Activated T-helper 2 cell treated with anti-CD3 and anti-CD28 coated beads, Interferon-gamma antibody, Interleukin-2, Interleukin-4, amounts not matched to agents 10 μg/mL and 5 μg/mL and 100 μg/mL, durations not matched to agents 14 hours and 24 hours and 36 hours (primary cell): ENCODE data around the gene BTBD9. TPM values are rescaled to one million over a fixed set of nuclear protein-coding genes. Genes with fewer than 3 reads are reported as not detected.

Experiments used
- DNase-seq: peaks from one replicate; pipeline ENCODE4 v3.0.0; 2021; ENCODE audit warnings: low spot score
- H3K27ac Mint-ChIP-seq: one replicate; pipeline ENCODE4 v1.8.0; 2021; ENCODE audit warnings: mixed read lengths
- H3K27me3 Mint-ChIP-seq: one replicate; pipeline ENCODE4 v1.8.0; 2021; ENCODE audit warnings: low read depth, mixed read lengths
- H3K36me3 Mint-ChIP-seq: one replicate; pipeline ENCODE4 v1.8.0; 2021; ENCODE audit warnings: low read depth, mixed read lengths
- H3K4me1 Mint-ChIP-seq: one replicate; pipeline ENCODE4 v1.8.0; 2021; ENCODE audit warnings: low read depth, mixed read lengths
- H3K4me3 Mint-ChIP-seq: one replicate; pipeline ENCODE4 v1.8.0; 2021; ENCODE audit warnings: low read depth, mild to moderate bottlenecking, moderate library complexity, mixed read lengths
- H3K9me3 Mint-ChIP-seq: one replicate; pipeline ENCODE4 v1.8.0; 2021; ENCODE audit warnings: mixed read lengths
- intact Hi-C: fragments of 100-400 bp; cut with micrococcal nuclease; formaldehyde crosslinking; loops from one replicate; pipeline ENCODE4 v1.15.1; 2023
- total RNA-seq: library from RNA; stranded (reverse); gene quantifications from 2 replicates; pipeline ENCODE4 v1.2.3, GENCODE V29; 2022

Gene BTBD9
- total RNA-seq, 1 donor from 2014 or later, result 15.2 TPM

GRCh38 chr6:38503960-38504682 is 135.6 kb downstream of the BTBD9 start:
- Mint-ChIP-seq H3K27me3 (no peaks in the 10 kb centered on the region), H3K27ac (no peak overlapping the region), H3K4me3 (no peak overlapping the region), H3K9me3 (no peaks in the 10 kb centered on the region), H3K36me3 (no peaks in the 10 kb centered on the region), H3K4me1 (no peaks in the 10 kb centered on the region)
- DNase-seq, result no peak
- intact Hi-C loops, result no loop called here

- no peak overlapping the region for H3K27ac Mint-ChIP-seq
- no peaks in the 10 kb centered on the region for H3K9me3 Mint-ChIP-seq
- H3K4me1 Mint-ChIP-seq, result no peaks in the 10 kb centered on the region
- H3K4me3 Mint-ChIP-seq, result no peak overlapping the region
- H3K27me3 Mint-ChIP-seq, result no peaks in the 10 kb centered on the region
- no peak for DNase-seq
- no peaks in the 10 kb centered on the region for H3K36me3 Mint-ChIP-seq
- intact Hi-C loops, result no loop called here
Observed at GRCh38 chr6:38503032-38503773, 136.5 kb downstream of the BTBD9 start.

- Mint-ChIP-seq H3K4me3 (no peak overlapping the region), H3K27me3 (no peaks in the 10 kb centered on the region), H3K9me3 (no peaks in the 10 kb centered on the region), H3K27ac (no peak overlapping the region), H3K4me1 (no peaks in the 10 kb centered on the region), H3K36me3 (no peaks in the 10 kb centered on the region)
- intact Hi-C loops, result no loop called here
- DNase-seq, result no peak
Observed at GRCh38 chr6:38502423-38502822, 137.3 kb downstream of the BTBD9 start.

- H3K27me3 Mint-ChIP-seq, result no peaks in the 10 kb centered on the region
Observed at GRCh38 chr6:38501931-38502330, 137.8 kb downstream of the BTBD9 start.

GRCh38 chr6:38499529-38500096 is 140.1 kb downstream of the BTBD9 start:
- no peak overlapping the region for H3K4me3 Mint-ChIP-seq
- H3K4me1 Mint-ChIP-seq, result peaks cover 5% of the 10 kb centered on the region
- no peaks in the 10 kb centered on the region for H3K9me3 Mint-ChIP-seq
- H3K36me3 Mint-ChIP-seq, result no peaks in the 10 kb centered on the region
- no peak overlapping the region for H3K27ac Mint-ChIP-seq
- no peaks in the 10 kb centered on the region for H3K27me3 Mint-ChIP-seq
- DNase-seq, result no peak
- intact Hi-C loops, result loop anchor here (5.0 kb wide), 1 partner anchor 73 kb away; no protein-coding TSS in a partner anchor

More at GRCh38 chr6:38501931-38502330, 137.8 kb downstream of the BTBD9 start:
- intact Hi-C loops, result no loop called here
- Mint-ChIP-seq H3K27ac (no peak overlapping the region), H3K9me3 (no peaks in the 10 kb centered on the region), H3K36me3 (no peaks in the 10 kb centered on the region), H3K4me3 (no peak overlapping the region), H3K4me1 (no peaks in the 10 kb centered on the region)
- DNase-seq, result no peak

GRCh38 chr6:38498805-38499445 is 140.8 kb downstream of the BTBD9 start:
- intact Hi-C loops, result loop anchor here (5.0 kb wide), 1 partner anchor 73 kb away; no protein-coding TSS in a partner anchor
- no peaks in the 10 kb centered on the region for H3K36me3 Mint-ChIP-seq
- no peaks in the 10 kb centered on the region for H3K27me3 Mint-ChIP-seq
- DNase-seq, result no peak
- no peak overlapping the region for H3K4me3 Mint-ChIP-seq
- H3K27ac Mint-ChIP-seq, result no peak overlapping the region
- peaks cover 5% of the 10 kb centered on the region for H3K4me1 Mint-ChIP-seq
- no peaks in the 10 kb centered on the region for H3K9me3 Mint-ChIP-seq

GRCh38 chr6:38498085-38498484 is 141.6 kb downstream of the BTBD9 start:
- Mint-ChIP-seq H3K4me1 (peaks cover 5% of the 10 kb centered on the region), H3K36me3 (no peaks in the 10 kb centered on the region), H3K27ac (no peak overlapping the region), H3K27me3 (no peaks in the 10 kb centered on the region), H3K4me3 (no peak overlapping the region), H3K9me3 (no peaks in the 10 kb centered on the region)
- no peak for DNase-seq
- intact Hi-C loops, result loop anchor here (5.0 kb wide), 1 partner anchor 74 kb away; no protein-coding TSS in a partner anchor

GRCh38 chr6:38497546-38497945 is 142.2 kb downstream of the BTBD9 start:
- no peaks in the 10 kb centered on the region for H3K36me3 Mint-ChIP-seq
- no peaks in the 10 kb centered on the region for H3K9me3 Mint-ChIP-seq
- H3K27ac Mint-ChIP-seq, result no peak overlapping the region
- peaks cover 5% of the 10 kb centered on the region for H3K4me1 Mint-ChIP-seq
- intact Hi-C loops, result loop anchor here (5.0 kb wide), 1 partner anchor 75 kb away; no protein-coding TSS in a partner anchor
- H3K27me3 Mint-ChIP-seq, result no peaks in the 10 kb centered on the region
- no peak for DNase-seq
- no peak overlapping the region for H3K4me3 Mint-ChIP-seq

- no peak for DNase-seq
- Mint-ChIP-seq H3K9me3 (no peaks in the 10 kb centered on the region), H3K27ac (no peak overlapping the region), H3K4me1 (peaks cover 5% of the 10 kb centered on the region), H3K27me3 (no peaks in the 10 kb centered on the region), H3K36me3 (no peaks in the 10 kb centered on the region), H3K4me3 (no peak overlapping the region)
- intact Hi-C loops, result loop anchor here (5.0 kb wide), 1 partner anchor 76 kb away; no protein-coding TSS in a partner anchor
Observed at GRCh38 chr6:38495922-38496635, 143.7 kb downstream of the BTBD9 start.

GRCh38 chr6:38495518-38495917 is 144.2 kb downstream of the BTBD9 start:
- no peaks in the 10 kb centered on the region for H3K36me3 Mint-ChIP-seq
- no peak for DNase-seq
- peaks cover 5% of the 10 kb centered on the region for H3K4me1 Mint-ChIP-seq
- intact Hi-C loops, result loop anchor here (5.0 kb wide), 1 partner anchor 77 kb away; no protein-coding TSS in a partner anchor
- no peaks in the 10 kb centered on the region for H3K27me3 Mint-ChIP-seq
- H3K27ac Mint-ChIP-seq, result no peak overlapping the region
- no peak overlapping the region for H3K4me3 Mint-ChIP-seq
- no peaks in the 10 kb centered on the region for H3K9me3 Mint-ChIP-seq

- H3K27me3 Mint-ChIP-seq, result no peaks in the 10 kb centered on the region
- intact Hi-C loops, result loop anchor here (5.0 kb wide), 4 partner anchors 178 to 797 kb away; partner anchors contain the start of gene MDGA1
- H3K4me1 Mint-ChIP-seq, result peaks cover 5% of the 10 kb centered on the region
- no peak overlapping the region for H3K4me3 Mint-ChIP-seq
- no peak overlapping the region for H3K27ac Mint-ChIP-seq
- no peaks in the 10 kb centered on the region for H3K9me3 Mint-ChIP-seq
- peak; percentile 60 for DNase-seq
- H3K36me3 Mint-ChIP-seq, result no peaks in the 10 kb centered on the region
Observed at GRCh38 chr6:38493931-38494547, 145.7 kb downstream of the BTBD9 start.
